HG03520 (cell line): ENCODE data around the gene TBCD.
"Not testable (repeated sequence)": the region's sequence is repeated elsewhere in the genome, so short reads cannot be mapped to it uniquely, and the experiment has no call there.

Source experiments
- ATAC-seq: cut with Tn5 transposase; IDR thresholded peaks from one replicate; pipeline ENCODE4 v1.9.1; 2021; ENCODE audit warnings: mild to moderate bottlenecking, moderate library complexity; ENCODE audit not compliant: unreplicated experiment

Gene TBCD

DNA sequence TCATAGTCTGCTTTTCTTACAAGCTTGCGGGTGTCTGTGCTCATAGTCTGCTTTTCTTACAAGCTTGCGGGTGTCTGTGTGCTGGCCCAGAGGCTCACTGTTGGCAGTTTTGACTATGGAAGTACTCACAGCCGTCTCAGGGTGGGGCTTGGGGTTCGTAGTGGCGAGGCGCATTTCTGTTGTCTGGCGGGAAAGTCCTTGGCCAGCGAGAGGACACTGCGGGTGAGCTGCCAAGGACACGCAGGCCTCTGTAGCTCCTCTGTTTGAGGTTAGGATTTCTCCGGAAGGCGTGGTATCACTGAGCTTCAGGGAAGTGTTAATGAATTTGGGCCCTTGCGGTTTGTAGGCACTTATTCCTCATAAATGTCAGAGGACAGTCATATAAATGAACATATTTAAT lies 13.5 kb downstream of the TBCD start:
- ATAC-seq = no peak

DNA sequence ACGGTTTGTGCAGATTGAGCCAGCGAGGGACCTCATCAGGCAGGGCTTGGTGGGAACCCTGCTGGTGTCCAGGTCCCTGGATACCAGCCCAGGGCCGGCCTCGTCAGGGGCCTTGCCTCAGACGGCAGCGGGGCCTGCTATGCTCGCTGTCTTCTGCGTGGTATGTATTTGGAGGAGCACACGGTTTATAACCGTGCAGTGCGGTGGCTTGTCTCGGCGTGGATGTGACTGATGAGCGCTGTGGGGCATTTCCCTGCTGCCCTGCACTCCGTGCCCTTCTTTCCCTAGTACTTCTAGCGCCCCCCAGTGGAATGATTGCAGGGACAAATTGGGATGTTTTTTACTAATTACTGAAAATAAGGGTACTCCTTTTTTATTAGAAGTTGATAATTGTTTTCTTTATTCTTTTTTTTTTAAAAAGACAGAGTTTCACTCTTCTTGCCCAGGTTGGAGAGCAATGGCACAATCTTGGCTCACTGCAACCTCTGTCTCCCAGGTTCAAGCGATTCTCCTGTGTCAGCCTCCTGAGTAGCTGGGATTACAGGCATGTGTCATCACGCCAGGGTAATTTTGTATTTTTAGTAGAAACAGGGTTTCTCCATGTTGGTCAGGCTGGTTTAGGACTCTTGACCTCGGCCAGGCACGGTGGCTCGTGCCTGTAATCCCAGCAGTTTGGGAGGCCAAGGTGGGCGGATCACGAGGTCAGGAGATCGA lies 15.3 kb downstream of the TBCD start:
- no peak for ATAC-seq

DNA sequence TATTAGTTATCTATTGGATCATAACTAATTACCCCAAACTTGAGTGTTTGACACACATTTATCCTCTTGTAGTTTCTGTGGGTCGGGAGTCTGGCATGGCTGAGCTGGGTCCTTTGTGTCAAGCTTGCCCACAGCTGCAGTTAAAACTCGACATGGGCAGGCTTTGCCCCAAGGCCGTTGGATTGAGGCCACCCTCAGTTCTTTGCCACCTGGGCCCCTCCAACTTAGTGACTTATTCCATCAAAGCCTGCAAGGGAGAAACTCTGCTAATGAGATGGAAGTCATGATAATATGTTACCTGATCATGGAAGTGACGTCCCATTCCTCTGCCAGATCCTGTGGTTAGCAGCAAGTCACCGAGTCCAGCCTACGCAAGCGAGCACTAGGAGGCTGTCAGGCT lies 17.2 kb downstream of the TBCD start:
- ATAC-seq = no peak

- ATAC-seq = no peak
Measured at GRCh38 chr17:82772026-82772425, 20.2 kb downstream of the TBCD start.

DNA sequence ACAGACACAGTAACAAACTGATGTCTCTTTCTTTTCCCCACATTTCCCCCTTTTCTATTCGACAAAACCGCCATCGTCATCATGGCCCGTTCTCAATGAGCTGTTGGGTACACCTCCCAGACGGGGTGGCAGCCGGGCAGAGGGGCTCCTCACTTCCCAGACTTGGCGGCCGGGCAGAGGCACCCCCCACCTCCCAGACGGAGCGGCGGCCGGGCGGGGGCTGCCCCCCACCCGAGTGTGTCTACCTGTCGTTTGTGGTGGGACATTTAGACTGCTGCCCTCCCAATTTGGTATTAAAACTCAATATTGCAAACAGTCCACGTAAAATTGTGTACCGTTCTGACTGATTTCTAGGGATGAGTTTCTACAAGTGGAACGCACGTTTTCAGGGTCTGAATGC lies 22.6 kb downstream of the TBCD start:
- ATAC-seq = not testable (repeated sequence)

DNA sequence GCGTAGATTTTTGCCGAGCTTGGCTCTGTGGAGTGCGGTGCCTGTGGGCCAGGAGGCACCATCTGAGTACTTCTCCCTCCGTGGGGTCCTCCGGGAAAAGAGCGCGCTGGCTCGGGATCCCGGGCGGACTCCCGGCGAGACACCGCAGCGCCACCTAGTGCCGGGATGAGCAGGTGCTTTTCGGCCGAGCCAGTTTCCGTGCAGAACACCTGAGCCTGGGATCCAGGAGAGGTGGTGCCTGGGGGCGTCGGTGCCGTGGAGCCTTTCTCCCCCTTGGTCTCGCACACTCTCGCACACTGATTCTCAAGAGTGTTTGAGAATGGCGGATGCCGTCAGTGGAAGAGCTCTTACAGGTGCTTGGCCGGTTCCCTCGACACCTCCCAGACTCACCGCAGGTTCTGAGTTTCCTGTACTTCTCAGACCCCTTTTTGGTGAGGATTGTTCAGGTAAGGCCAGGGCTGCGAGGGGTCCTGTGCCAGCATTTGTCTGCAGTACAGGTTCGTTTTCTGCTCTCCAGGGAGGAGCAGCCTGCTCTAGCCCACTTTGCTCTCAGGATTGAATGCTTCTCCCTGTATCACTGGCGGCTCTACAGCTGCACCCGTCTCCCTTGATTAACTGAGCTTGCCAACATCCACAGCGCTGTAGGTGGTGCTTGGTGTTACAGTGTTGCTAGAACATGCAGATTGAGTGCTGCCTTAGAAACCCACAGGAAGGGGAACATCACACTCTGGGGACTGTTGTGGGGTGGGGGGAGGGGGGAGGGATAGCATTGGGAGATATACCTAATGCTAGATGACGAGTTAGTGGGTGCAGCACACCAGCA lies 23.3 kb downstream of the TBCD start:
- ATAC-seq = no peak

GRCh38 chr17:82776454-82776853 lies 24.6 kb downstream of the TBCD start:
- ATAC-seq = no peak

GRCh38 chr17:82777778-82778375 lies 26.0 kb downstream of the TBCD start:
- not testable (repeated sequence) for ATAC-seq

GRCh38 chr17:82779541-82779940 lies 27.7 kb downstream of the TBCD start:
- ATAC-seq = no peak

- ATAC-seq = no peak
Measured at GRCh38 chr17:82780195-82780594, 28.3 kb downstream of the TBCD start.

DNA sequence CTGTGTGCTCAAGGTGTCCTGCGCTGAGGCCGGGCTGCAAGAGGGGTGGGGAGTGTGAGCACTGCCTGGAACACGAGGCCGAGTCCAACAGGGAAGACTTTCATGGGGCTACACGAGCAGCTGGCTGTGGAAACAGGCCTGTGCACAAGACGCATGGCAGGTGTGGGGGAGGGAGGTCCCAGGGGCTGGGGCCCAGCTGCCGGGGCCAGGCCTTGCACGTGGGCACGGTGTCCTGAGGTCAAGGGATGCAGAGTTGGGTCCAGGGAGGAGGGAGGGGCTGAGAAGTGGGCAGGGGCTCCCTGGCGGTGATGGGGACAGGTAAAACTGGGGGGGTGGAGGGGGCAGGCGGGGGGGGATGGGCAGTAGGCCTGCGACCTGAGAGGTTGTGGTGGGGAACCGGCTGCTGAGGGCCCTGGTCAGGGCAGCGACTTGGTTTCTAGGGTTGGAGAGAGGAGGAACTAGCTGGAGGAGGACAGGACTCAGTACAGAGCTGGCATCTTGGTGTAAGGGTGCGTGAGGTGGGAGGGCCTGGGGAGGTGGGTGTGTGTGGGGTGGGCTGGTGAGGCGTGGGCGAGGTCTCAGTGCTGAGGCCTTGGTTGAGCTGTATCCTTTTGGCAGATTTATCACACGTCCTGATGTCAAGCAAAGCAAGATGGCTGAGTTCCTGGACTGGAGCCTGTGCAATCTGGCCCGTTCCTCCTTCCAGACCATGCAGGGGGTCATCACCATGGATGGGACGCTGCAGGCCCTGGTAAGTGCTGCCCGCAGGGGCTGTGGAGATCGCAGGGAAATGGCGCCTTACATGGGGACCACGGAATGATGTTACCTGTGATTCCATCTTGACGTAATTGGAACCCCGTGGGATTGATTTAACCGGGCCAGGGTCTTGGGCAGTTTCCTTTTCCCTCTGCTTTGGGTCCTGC lies 29.4 kb downstream of the TBCD start:
- ATAC-seq = no peak

DNA sequence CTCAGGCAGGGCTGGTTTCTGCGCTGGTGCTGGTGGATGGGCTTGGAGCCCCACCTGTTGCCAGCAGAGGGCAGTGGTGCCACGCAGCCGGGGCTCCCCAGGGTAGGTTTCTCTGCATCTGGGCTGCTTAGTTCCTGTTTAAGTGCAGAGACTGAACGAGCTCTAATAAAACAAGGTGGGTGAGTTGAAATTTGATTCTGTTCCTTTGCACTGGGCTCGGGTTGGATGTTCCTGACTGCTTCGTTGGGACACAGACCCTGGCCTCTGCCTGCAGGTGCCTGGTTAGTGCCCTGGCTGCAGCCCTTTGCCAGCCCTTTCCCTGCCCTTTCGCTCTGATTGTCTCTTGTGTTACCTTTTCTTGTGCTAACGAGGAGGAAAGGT lies 30.0 kb downstream of the TBCD start:
- peak; percentile 48 for ATAC-seq

- no peak for ATAC-seq
Measured at GRCh38 chr17:82782657-82783207, 30.9 kb downstream of the TBCD start.

GRCh38 chr17:82783498-82783897 lies 31.6 kb downstream of the TBCD start:
- no peak for ATAC-seq

- ATAC-seq = not testable (repeated sequence)
Measured at GRCh38 chr17:82785581-82785980, 33.7 kb downstream of the TBCD start.

GRCh38 chr17:82786427-82786826 lies 34.6 kb downstream of the TBCD start:
- ATAC-seq = no peak

GRCh38 chr17:82787081-82787848 lies 35.4 kb downstream of the TBCD start:
- no peak for ATAC-seq

GRCh38 chr17:82788206-82789001 lies 36.5 kb downstream of the TBCD start:
- ATAC-seq = no peak

- no peak for ATAC-seq
Measured at GRCh38 chr17:82789051-82789592, 37.3 kb downstream of the TBCD start.
